Trophoblast cell (in vitro differentiated cells and primary cell): Measurements from ENCODE around the gene PSMA7.

Source experiments
- DNase-seq, 2 donors: peaks; one replicate each; pipeline ENCODE4 v3.0.0-alpha.2; 2016
- H2AFZ ChIP-seq: 2 replicates; pipeline ENCODE4 v1.6.1; 2013; ENCODE audit warnings: low read length, moderate library complexity, mild to moderate bottlenecking; ENCODE audit not compliant: insufficient read depth, poor library complexity
- H2AK5ac ChIP-seq: 2 replicates; pipeline ENCODE4 v1.6.1; 2013; ENCODE audit warnings: mild to moderate bottlenecking, low read length
- H2BK120ac ChIP-seq: 2 replicates; pipeline ENCODE4 v1.6.1; 2013; ENCODE audit warnings: low read length, mild to moderate bottlenecking, moderate library complexity; ENCODE audit not compliant: insufficient read depth, poor library complexity
- H2BK12ac ChIP-seq: 2 replicates; pipeline ENCODE4 v1.6.1; 2013; ENCODE audit warnings: mild to moderate bottlenecking, low read length, moderate library complexity
- H2BK5ac ChIP-seq: 2 replicates; pipeline ENCODE4 v1.6.1; 2013; ENCODE audit warnings: low read length, low read depth, moderate library complexity, mild to moderate bottlenecking; ENCODE audit not compliant: poor library complexity
- H3K14ac ChIP-seq: 2 replicates; pipeline ENCODE4 v1.6.1; 2013; ENCODE audit warnings: mild to moderate bottlenecking, low read length
- H3K18ac ChIP-seq: 2 replicates; pipeline ENCODE4 v1.6.1; 2013; ENCODE audit warnings: mild to moderate bottlenecking, low read length
- H3K23ac ChIP-seq: 2 replicates; pipeline ENCODE4 v1.6.1; 2013; ENCODE audit warnings: low read length
- H3K27ac ChIP-seq: 2 replicates; pipeline ENCODE4 v1.5.1; 2013; ENCODE audit warnings: low read depth, mild to moderate bottlenecking, inconsistent platforms, low read length, moderate library complexity
- H3K27me3 ChIP-seq: 2 replicates; pipeline ENCODE4 v1.6.1; 2013; ENCODE audit warnings: inconsistent platforms, mild to moderate bottlenecking, low read length, moderate library complexity; ENCODE audit not compliant: insufficient read depth
- H3K36me3 ChIP-seq, 2 experiments: 1 replicate in 1 of 2; 2 replicates in 1 of 2; pipeline ENCODE4 v1.6.1; 2013; ENCODE audit warnings: low read length in 2 of 2, mild to moderate bottlenecking in 2 of 2, moderate library complexity in 1 of 2; ENCODE audit not compliant: insufficient read depth in 2 of 2, control insufficient read depth in 1 of 2
- H3K4ac ChIP-seq: 2 replicates; pipeline ENCODE4 v1.6.1; 2013; ENCODE audit warnings: low read depth, mild to moderate bottlenecking, low read length, moderate library complexity
- H3K4me1 ChIP-seq, 2 experiments: 1 replicate in 1 of 2; 2 replicates in 1 of 2; pipeline ENCODE4 v1.6.1; 2013; ENCODE audit warnings: low read length in 2 of 2, mild to moderate bottlenecking in 2 of 2, moderate library complexity in 1 of 2; ENCODE audit not compliant: insufficient read depth in 2 of 2, control insufficient read depth in 1 of 2
- H3K4me2 ChIP-seq: 2 replicates; pipeline ENCODE4 v1.6.1; 2013; ENCODE audit warnings: inconsistent platforms, mild to moderate bottlenecking, low read length, moderate library complexity
- H3K4me3 ChIP-seq: 2 replicates; pipeline ENCODE4 v1.5.1; 2013; ENCODE audit warnings: mild to moderate bottlenecking, low read depth, low read length, inconsistent platforms
- H3K79me1 ChIP-seq: one replicate; pipeline ENCODE4 v1.6.1; 2013; ENCODE audit warnings: low read length
- H3K79me2 ChIP-seq: 2 replicates; pipeline ENCODE4 v1.6.1; 2013; ENCODE audit warnings: low read length, mild to moderate bottlenecking; ENCODE audit not compliant: control insufficient read depth, insufficient read depth, poor library complexity
- H3K9ac ChIP-seq: 2 replicates; pipeline ENCODE4 v1.6.1; 2013; ENCODE audit warnings: mild to moderate bottlenecking, low read length
- H3K9me3 ChIP-seq: 2 replicates; pipeline ENCODE4 v1.6.1; 2013; ENCODE audit warnings: low read depth, mild to moderate bottlenecking, control low read depth, inconsistent platforms, low read length; ENCODE audit not compliant: insufficient read depth
- H4K12ac ChIP-seq: 2 replicates; pipeline ENCODE4 v1.6.1; 2013; ENCODE audit warnings: low read depth, mild to moderate bottlenecking, low read length, moderate library complexity
- H4K8ac ChIP-seq: 2 replicates; pipeline ENCODE4 v1.6.1; 2013; ENCODE audit warnings: low read depth, mild to moderate bottlenecking, low read length, moderate library complexity
- H4K91ac ChIP-seq: one replicate; pipeline ENCODE4 v1.6.1; 2013; ENCODE audit warnings: low read depth, mild to moderate bottlenecking, low read length, moderate library complexity
- WGBS: extraction: QIAGEN DNeasy Blood & Tissue Kit; methylation state at CpG from one replicate; pipeline ENCODE4 v1.1.7; 2013; ENCODE audit warnings: missing lambda C conversion rate; ENCODE audit not compliant: insufficient read length, insufficient coverage; ENCODE audit errors: extremely low coverage; 5-methylcytosine and 5-hydroxymethylcytosine counted together

Gene PSMA7

GRCh38 chr20:62158541-62158940, 15.3 kb upstream of the PSMA7 start:
- no peak overlapping the region for H3K4me2 ChIP-seq
- peaks cover 9% of the 10 kb centered on the region for H3K79me2 ChIP-seq
- no peak overlapping the region for H2AFZ ChIP-seq
- H4K12ac ChIP-seq = no peak overlapping the region
- DNase-seq = no peak
- H3K4me1 ChIP-seq = peaks cover 25 to 31% of the 10 kb centered on the region in 2 experiments
- H3K27me3 ChIP-seq = no peaks in the 10 kb centered on the region
- H3K23ac ChIP-seq = no peak overlapping the region
- no peaks in the 10 kb centered on the region for H3K9me3 ChIP-seq
- H3K36me3 ChIP-seq = peaks cover 45 to 47% of the 10 kb centered on the region in 2 experiments
- no peak overlapping the region for H2BK12ac ChIP-seq
- no peak overlapping the region for H3K14ac ChIP-seq
- H2BK5ac ChIP-seq = no peak overlapping the region
- H4K8ac ChIP-seq = no peak overlapping the region
- no peak overlapping the region for H2AK5ac ChIP-seq
- no peak overlapping the region for H3K9ac ChIP-seq
- H3K4me3 ChIP-seq = no peak overlapping the region
- H3K18ac ChIP-seq = no peak overlapping the region
- H3K4ac ChIP-seq = no peak overlapping the region
- H4K91ac ChIP-seq = no peak overlapping the region
- H3K79me1 ChIP-seq = no peaks in the 10 kb centered on the region
- H2BK120ac ChIP-seq = no peak overlapping the region
- H3K27ac ChIP-seq = no peak overlapping the region
- WGBS = no CpG with 5 or more reads among the region's 22 CpGs

GRCh38 chr20:62158088-62158400, 14.8 kb upstream of the PSMA7 start:
- Histone ChIP-seq H3K4me2 (no peak overlapping the region), H2AK5ac (no peak overlapping the region), H3K18ac (peak overlapping the region; percentile 54), H3K4ac (peak overlapping the region; percentile 71), H3K4me1 (peaks cover 25 to 31% of the 10 kb centered on the region in 2 experiments), H2BK12ac (no peak overlapping the region), H3K9ac (no peak overlapping the region), H4K8ac (no peak overlapping the region), H3K79me2 (peaks cover 9% of the 10 kb centered on the region), H3K9me3 (peaks cover 3% of the 10 kb centered on the region), H3K36me3 (peaks cover 45 to 47% of the 10 kb centered on the region in 2 experiments), H3K27me3 (no peaks in the 10 kb centered on the region), H3K14ac (no peak overlapping the region), H2BK5ac (no peak overlapping the region), H3K23ac (no peak overlapping the region), H3K79me1 (no peaks in the 10 kb centered on the region), H4K91ac (no peak overlapping the region), H3K27ac (no peak overlapping the region), H4K12ac (no peak overlapping the region), H3K4me3 (no peak overlapping the region), H2AFZ (no peak overlapping the region), H2BK120ac (no peak overlapping the region)
- no peak for DNase-seq
- WGBS = no CpG with 5 or more reads among the region's 12 CpGs

GRCh38 chr20:62157387-62158087, 14.3 kb upstream of the PSMA7 start:
- Histone ChIP-seq H3K79me1 (no peaks in the 10 kb centered on the region), H3K18ac (peak overlapping the region; percentile 54), H3K4me3 (no peak overlapping the region), H3K27ac (no peak overlapping the region), H2BK120ac (no peak overlapping the region), H3K36me3 (peaks cover 43 to 46% of the 10 kb centered on the region in 2 experiments), H2BK5ac (no peak overlapping the region), H3K27me3 (no peaks in the 10 kb centered on the region), H3K23ac (no peak overlapping the region), H3K4ac (peak overlapping the region; percentile 71), H3K14ac (no peak overlapping the region), H3K4me2 (no peak overlapping the region), H4K8ac (no peak overlapping the region), H3K4me1 (peaks cover 25 to 31% of the 10 kb centered on the region in 2 experiments), H2BK12ac (no peak overlapping the region), H3K79me2 (peaks cover 9% of the 10 kb centered on the region), H2AK5ac (no peak overlapping the region), H4K12ac (peak overlapping the region; percentile 6), H4K91ac (no peak overlapping the region), H3K9me3 (peaks cover 3% of the 10 kb centered on the region), H2AFZ (no peak overlapping the region), H3K9ac (no peak overlapping the region)
- no CpG with 5 or more reads among the region's 25 CpGs for WGBS
- no peak for DNase-seq

- Histone ChIP-seq H2AFZ (no peak overlapping the region), H3K9ac (no peak overlapping the region), H3K4ac (peak overlapping the region; percentile 71), H3K4me3 (no peak overlapping the region), H3K14ac (no peak overlapping the region), H3K79me1 (no peaks in the 10 kb centered on the region), H3K4me1 (peaks cover 25 to 31% of the 10 kb centered on the region in 2 experiments), H2BK12ac (no peak overlapping the region), H3K9me3 (peaks cover 3% of the 10 kb centered on the region), H3K23ac (no peak overlapping the region), H4K8ac (no peak overlapping the region), H2AK5ac (no peak overlapping the region), H4K91ac (no peak overlapping the region), H3K4me2 (no peak overlapping the region), H3K27me3 (no peaks in the 10 kb centered on the region), H4K12ac (peak overlapping the region; percentile 6), H3K36me3 (peaks cover 41 to 48% of the 10 kb centered on the region in 2 experiments), H2BK5ac (no peak overlapping the region), H3K27ac (no peak overlapping the region), H3K18ac (peak overlapping the region; percentile 27), H3K79me2 (peaks cover 9% of the 10 kb centered on the region), H2BK120ac (no peak overlapping the region)
- peak in 1 of 2 donors; percentile 42 for DNase-seq
- no CpG with 5 or more reads among the region's 24 CpGs for WGBS
These were observed 13.6 kb upstream of the PSMA7 start for GRCh38 chr20:62156592-62157386.
